Stomach (tissue), 4 donors: ENCODE data around the gene GOLGA7B.
"Not testable (repeated sequence)": the region's sequence is repeated elsewhere in the genome, so short reads cannot be mapped to it uniquely, and the experiment has no call there.

ENCODE experiments used
- CTCF ChIP-seq, 7 experiments: fragments of 450-650 bp in 4 of 7; fragments of 200-600 bp in 3 of 7; sonication (generic) in 3 of 7; IDR thresholded peaks; one replicate each; pipeline ENCODE4 v1.5.1; 2016 to 2019; ENCODE audit warnings: antibody characterized with exemption in 7 of 7, control low read depth in 2 of 7, mild to moderate bottlenecking in 1 of 7
- POLR2A ChIP-seq, 4 donors: fragments of 450-650 bp; IDR thresholded peaks; one replicate each; pipeline ENCODE4 v1.6.1; 2016; ENCODE audit warnings: antibody characterized with exemption in 4 of 4, control low read depth in 2 of 4, mild to moderate bottlenecking in 1 of 4, moderate library complexity in 1 of 4
- POLR2AphosphoS5 ChIP-seq, 3 donors: sonication (generic); formaldehyde crosslinking; IDR thresholded peaks; one replicate each; pipeline ENCODE4 v1.6.1; 2016; ENCODE audit warnings: antibody characterized with exemption in 3 of 3

- TF ChIP-seq POLR2A, CTCF, POLR2AphosphoS5 (IDR thresholded peaks at IDR 0.05): not testable (repeated sequence)
Measured at GRCh38 chr10:97842114-97842513, 7.5 kb upstream of the GOLGA7B start.
